Astrocyte (in vitro differentiated cells and primary cell): ENCODE results near the gene SNX30. TPM values are rescaled to one million over a fixed set of nuclear protein-coding genes. Genes with fewer than 3 reads are reported as not detected.

Experiments
- DNase-seq: peaks from one replicate; pipeline ENCODE4 v3.0.0-alpha.2; 2010; ENCODE audit warnings: low read depth
- FAIRE-seq: peaks from 2 replicates; lab custom pipeline; 2011; peaks lifted over from hg19 to GRCh38; lab: Jason Lieb, UNC
- H2AFZ ChIP-seq: 2 replicates; pipeline ENCODE4 v1.6.0; 2012; ENCODE audit warnings: low read depth, low read length, inconsistent platforms
- H3K27ac ChIP-seq: 2 replicates; pipeline ENCODE4 v1.5.1; 2011; ENCODE audit warnings: low read depth, low read length, inconsistent platforms
- H3K27me3 ChIP-seq: 2 replicates; pipeline ENCODE4 v1.6.0; 2011; ENCODE audit warnings: low read length, inconsistent platforms; ENCODE audit not compliant: insufficient read depth
- H3K36me3 ChIP-seq: 2 replicates; pipeline ENCODE4 v1.5.1; 2011; ENCODE audit warnings: low read length, inconsistent platforms; ENCODE audit not compliant: insufficient read depth
- H3K4me1 ChIP-seq: 2 replicates; pipeline ENCODE4 v1.5.1; 2011; ENCODE audit warnings: low read length, inconsistent platforms; ENCODE audit not compliant: insufficient read depth
- H3K4me2 ChIP-seq: 2 replicates; pipeline ENCODE4 v1.6.0; 2012; ENCODE audit warnings: low read length, inconsistent platforms
- H3K4me3 ChIP-seq: 2 replicates; pipeline ENCODE4 v1.5.1; 2011; ENCODE audit warnings: low read depth, mild to moderate bottlenecking, low read length, inconsistent platforms; ENCODE audit not compliant: insufficient read depth
- H3K79me2 ChIP-seq: 2 replicates; pipeline ENCODE4 v1.6.0; 2012; ENCODE audit warnings: mild to moderate bottlenecking, low read length, inconsistent platforms; ENCODE audit not compliant: insufficient read depth
- H3K9ac ChIP-seq: 2 replicates; pipeline ENCODE4 v1.6.0; 2012; ENCODE audit warnings: mild to moderate bottlenecking, low read length, inconsistent platforms
- H3K9me3 ChIP-seq: 2 replicates; pipeline ENCODE4 v1.5.1; 2012; ENCODE audit warnings: low read depth, mild to moderate bottlenecking, low read length, inconsistent platforms; ENCODE audit not compliant: insufficient read depth
- H4K20me1 ChIP-seq: 2 replicates; pipeline ENCODE4 v1.6.0; 2012; ENCODE audit warnings: low read length, inconsistent platforms; ENCODE audit not compliant: insufficient read depth
- H3K27ac Mint-ChIP-seq: one replicate; pipeline ENCODE4 v1.8.0; 2021; ENCODE audit warnings: mild to moderate bottlenecking, mixed read lengths; ENCODE audit not compliant: unreplicated experiment
- H3K27me3 Mint-ChIP-seq: one replicate; pipeline ENCODE4 v1.8.0; 2021; ENCODE audit warnings: low read depth, mixed read lengths; ENCODE audit not compliant: unreplicated experiment
- H3K36me3 Mint-ChIP-seq: one replicate; pipeline ENCODE4 v1.8.0; 2021; ENCODE audit warnings: low read depth, mixed read lengths; ENCODE audit not compliant: unreplicated experiment
- H3K4me1 Mint-ChIP-seq: one replicate; pipeline ENCODE4 v1.8.0; 2021; ENCODE audit warnings: low read depth, mixed read lengths; ENCODE audit not compliant: unreplicated experiment
- H3K4me3 Mint-ChIP-seq: one replicate; pipeline ENCODE4 v1.8.0; 2021; ENCODE audit warnings: mild to moderate bottlenecking, moderate library complexity, mixed read lengths; ENCODE audit not compliant: unreplicated experiment
- H3K9me3 Mint-ChIP-seq: one replicate; pipeline ENCODE4 v1.8.0; 2021; ENCODE audit warnings: mild to moderate bottlenecking, mixed read lengths; ENCODE audit not compliant: unreplicated experiment
- EZH2 ChIP-seq: IDR thresholded peaks from 2 replicates; pipeline ENCODE4 v1.6.1; 2012; ENCODE audit warnings: mild to moderate bottlenecking, low read length, inconsistent platforms; ENCODE audit not compliant: insufficient read depth
- total RNA-seq: library from RNA; stranded (reverse); gene quantifications from 2 replicates; pipeline ENCODE4 v1.2.1, GENCODE V29; 2021
- TF ChIP-seq, protein P1 (sequence below): IDR thresholded peaks from 2 replicates; pipeline ENCODE4 v1.5.1; 2011; ENCODE audit warnings: low read depth, mild to moderate bottlenecking, inconsistent platforms, low read length, moderate library complexity; ENCODE audit not compliant: insufficient read depth

SNX30 gene
- total RNA-seq, 1 donor from 2014 or later: 12.8 TPM

DNA sequence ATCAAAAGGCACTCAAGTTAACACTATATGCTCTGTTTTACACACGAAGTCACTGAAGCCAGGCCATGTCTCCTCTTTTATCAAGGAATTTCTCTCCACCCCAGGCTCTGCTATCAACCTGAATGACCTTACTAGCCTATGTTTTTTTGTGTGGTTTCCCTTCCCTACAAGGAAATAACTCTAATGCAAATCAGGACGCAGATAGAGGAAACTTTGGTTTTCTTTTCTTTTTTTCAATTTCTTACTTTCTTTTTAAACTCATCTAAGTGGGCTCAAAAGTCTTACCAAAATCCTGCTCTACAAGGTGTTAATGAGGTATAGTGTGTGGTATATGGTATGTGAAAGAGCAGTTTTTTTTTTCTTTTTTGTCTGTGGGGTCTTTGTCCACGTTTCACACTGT is 145.6 kb downstream of the SNX30 start:
- Mint-ChIP-seq H3K27ac (no peak overlapping the region), H3K4me1 (peaks cover 8% of the 10 kb centered on the region), H3K36me3 (no peaks in the 10 kb centered on the region), H3K9me3 (peaks cover 3% of the 10 kb centered on the region), H3K4me3 (no peak overlapping the region), H3K27me3 (peaks cover 10% of the 10 kb centered on the region)
- no peaks in the 10 kb centered on the region for H3K79me2 ChIP-seq
- peaks cover 13% of the 10 kb centered on the region for H3K27me3 ChIP-seq
- no peaks in the 10 kb centered on the region for H3K9me3 ChIP-seq
- H3K4me3 ChIP-seq: no peak overlapping the region
- no peak overlapping the region for H3K27ac ChIP-seq
- H3K4me1 ChIP-seq: no peaks in the 10 kb centered on the region
- H3K9ac ChIP-seq: no peak overlapping the region
- no peak overlapping the region for H2AFZ ChIP-seq
- H4K20me1 ChIP-seq: no peaks in the 10 kb centered on the region
- TF ChIP-seq EZH2: no peak
- TF ChIP-seq, protein P1, sequence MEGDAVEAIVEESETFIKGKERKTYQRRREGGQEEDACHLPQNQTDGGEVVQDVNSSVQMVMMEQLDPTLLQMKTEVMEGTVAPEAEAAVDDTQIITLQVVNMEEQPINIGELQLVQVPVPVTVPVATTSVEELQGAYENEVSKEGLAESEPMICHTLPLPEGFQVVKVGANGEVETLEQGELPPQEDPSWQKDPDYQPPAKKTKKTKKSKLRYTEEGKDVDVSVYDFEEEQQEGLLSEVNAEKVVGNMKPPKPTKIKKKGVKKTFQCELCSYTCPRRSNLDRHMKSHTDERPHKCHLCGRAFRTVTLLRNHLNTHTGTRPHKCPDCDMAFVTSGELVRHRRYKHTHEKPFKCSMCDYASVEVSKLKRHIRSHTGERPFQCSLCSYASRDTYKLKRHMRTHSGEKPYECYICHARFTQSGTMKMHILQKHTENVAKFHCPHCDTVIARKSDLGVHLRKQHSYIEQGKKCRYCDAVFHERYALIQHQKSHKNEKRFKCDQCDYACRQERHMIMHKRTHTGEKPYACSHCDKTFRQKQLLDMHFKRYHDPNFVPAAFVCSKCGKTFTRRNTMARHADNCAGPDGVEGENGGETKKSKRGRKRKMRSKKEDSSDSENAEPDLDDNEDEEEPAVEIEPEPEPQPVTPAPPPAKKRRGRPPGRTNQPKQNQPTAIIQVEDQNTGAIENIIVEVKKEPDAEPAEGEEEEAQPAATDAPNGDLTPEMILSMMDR: no peak
- H3K4me2 ChIP-seq: no peak overlapping the region
- FAIRE-seq (no peak), DNase-seq (no peak)
- no peaks in the 10 kb centered on the region for H3K36me3 ChIP-seq

DNA sequence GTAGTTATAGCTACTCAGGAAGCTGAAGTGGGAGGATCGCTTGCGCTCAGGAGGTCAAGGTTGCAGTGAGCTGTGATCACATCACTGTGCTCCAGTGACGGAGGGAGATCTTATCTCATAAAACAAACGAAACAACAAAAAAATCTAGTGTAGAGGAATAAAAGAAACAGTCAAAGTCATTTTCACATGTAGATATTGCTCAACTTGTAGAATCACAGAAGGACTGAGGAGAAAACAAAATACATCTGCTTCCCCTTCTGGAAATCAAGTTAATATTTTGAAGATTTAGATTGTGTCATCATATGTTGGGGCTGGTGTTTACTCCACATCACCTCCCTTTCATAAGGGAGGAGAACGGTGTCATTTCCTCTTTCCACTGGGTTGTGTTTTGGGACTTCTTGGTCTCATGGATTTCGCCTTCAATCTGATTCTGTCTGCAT is 148.3 kb downstream of the SNX30 start:
- no peak for DNase-seq
- H3K4me1 Mint-ChIP-seq: peaks cover 4% of the 10 kb centered on the region

DNA sequence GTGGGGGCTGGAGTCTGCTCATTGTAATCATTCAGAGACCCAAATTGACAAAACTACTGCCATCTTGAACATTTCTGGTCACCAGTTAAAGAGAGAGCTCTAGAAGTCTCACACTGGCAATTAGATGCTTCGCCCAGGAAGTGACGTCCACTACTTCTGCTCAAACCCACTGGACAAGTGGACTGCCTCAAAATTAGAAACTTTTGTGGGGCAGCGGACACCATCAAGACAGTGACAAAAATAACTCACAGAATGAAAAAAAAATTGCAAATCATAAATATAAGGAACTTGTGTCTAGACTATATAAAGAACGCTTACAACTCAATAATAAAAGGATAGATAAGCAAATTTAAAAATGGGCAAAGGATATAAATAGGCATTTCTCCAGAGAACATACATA is 149.9 kb downstream of the SNX30 start:
- no peak for FAIRE-seq
- no peak for TF ChIP-seq EZH2
- TF ChIP-seq, protein P1: no peak
- Mint-ChIP-seq H3K4me1 (no peaks in the 10 kb centered on the region), H3K36me3 (no peaks in the 10 kb centered on the region), H3K27me3 (peaks cover 4% of the 10 kb centered on the region), H3K4me3 (no peak overlapping the region), H3K9me3 (peaks cover 2% of the 10 kb centered on the region), H3K27ac (no peak overlapping the region)
- no peak overlapping the region for H3K4me2 ChIP-seq
- no peaks in the 10 kb centered on the region for H4K20me1 ChIP-seq
- no peak overlapping the region for H3K9ac ChIP-seq
- no peak for DNase-seq
- H2AFZ ChIP-seq: no peak overlapping the region
- no peaks in the 10 kb centered on the region for H3K79me2 ChIP-seq
- H3K27ac ChIP-seq: no peak overlapping the region
- no peaks in the 10 kb centered on the region for H3K36me3 ChIP-seq
- H3K9me3 ChIP-seq: no peaks in the 10 kb centered on the region
- H3K4me1 ChIP-seq: no peaks in the 10 kb centered on the region
- peaks cover 13% of the 10 kb centered on the region for H3K27me3 ChIP-seq
- H3K4me3 ChIP-seq: no peak overlapping the region

More for the DNA sequence above, 148.3 kb downstream of the SNX30 start:
- Histone ChIP-seq H3K4me2 (no peak overlapping the region), H3K9ac (no peak overlapping the region), H2AFZ (no peak overlapping the region), H3K4me3 (no peak overlapping the region), H3K4me1 (no peaks in the 10 kb centered on the region), H3K27me3 (peaks cover 13% of the 10 kb centered on the region), H3K36me3 (no peaks in the 10 kb centered on the region), H4K20me1 (no peaks in the 10 kb centered on the region), H3K27ac (no peak overlapping the region), H3K79me2 (no peaks in the 10 kb centered on the region), H3K9me3 (no peaks in the 10 kb centered on the region)
- Mint-ChIP-seq H3K9me3 (peaks cover 2% of the 10 kb centered on the region), H3K27me3 (peaks cover 4% of the 10 kb centered on the region), H3K36me3 (no peaks in the 10 kb centered on the region), H3K4me3 (no peak overlapping the region), H3K27ac (no peak overlapping the region)
- no peak for FAIRE-seq
- no peak for TF ChIP-seq EZH2
- TF ChIP-seq, protein P1: no peak
